Measurements from ENCODE around the gene PLA2G4E.

The PLA2G4E gene, protein sequence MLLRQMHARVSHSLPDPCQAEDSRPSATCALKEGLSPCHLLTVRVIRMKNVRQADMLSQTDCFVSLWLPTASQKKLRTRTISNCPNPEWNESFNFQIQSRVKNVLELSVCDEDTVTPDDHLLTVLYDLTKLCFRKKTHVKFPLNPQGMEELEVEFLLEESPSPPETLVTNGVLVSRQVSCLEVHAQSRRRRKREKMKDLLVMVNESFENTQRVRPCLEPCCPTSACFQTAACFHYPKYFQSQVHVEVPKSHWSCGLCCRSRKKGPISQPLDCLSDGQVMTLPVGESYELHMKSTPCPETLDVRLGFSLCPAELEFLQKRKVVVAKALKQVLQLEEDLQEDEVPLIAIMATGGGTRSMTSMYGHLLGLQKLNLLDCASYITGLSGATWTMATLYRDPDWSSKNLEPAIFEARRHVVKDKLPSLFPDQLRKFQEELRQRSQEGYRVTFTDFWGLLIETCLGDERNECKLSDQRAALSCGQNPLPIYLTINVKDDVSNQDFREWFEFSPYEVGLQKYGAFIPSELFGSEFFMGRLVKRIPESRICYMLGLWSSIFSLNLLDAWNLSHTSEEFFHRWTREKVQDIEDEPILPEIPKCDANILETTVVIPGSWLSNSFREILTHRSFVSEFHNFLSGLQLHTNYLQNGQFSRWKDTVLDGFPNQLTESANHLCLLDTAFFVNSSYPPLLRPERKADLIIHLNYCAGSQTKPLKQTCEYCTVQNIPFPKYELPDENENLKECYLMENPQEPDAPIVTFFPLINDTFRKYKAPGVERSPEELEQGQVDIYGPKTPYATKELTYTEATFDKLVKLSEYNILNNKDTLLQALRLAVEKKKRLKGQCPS

GRCh38 chr15:42020713-42021273 lies at the start of gene PLA2G4E:
PLA2G4E (minus strand) TSS chr15:42021042; CDS start chr15:42021030, 12 bp downstream.
- H3K27ac Mint-ChIP-seq: no peak within 1 kb of the TSS
- H3K9me3 Mint-ChIP-seq: no peaks in the 10 kb centered on the region
- intact Hi-C loops (cut with micrococcal nuclease): no loop called here
- no peaks in the 10 kb centered on the region for H3K4me1 Mint-ChIP-seq (ENCODE audit: low read depth)
- peaks cover 3% of the 10 kb centered on the region for H3K27me3 Mint-ChIP-seq
- H3K36me3 Mint-ChIP-seq (ENCODE audit: low read depth): no peaks in the 10 kb centered on the region
- H3K4me3 Mint-ChIP-seq: no peak within 1 kb of the TSS

GRCh38 chr15:42070279-42070975 lies 49.6 kb upstream of the PLA2G4E start:
- intact Hi-C loops (cut with micrococcal nuclease): no loop called here
- Mint-ChIP-seq H3K4me3 (no peak overlapping the region), H3K9me3 (peaks cover 8% of the 10 kb centered on the region), H3K27ac (no peak overlapping the region), H3K36me3 (ENCODE audit: low read depth) (no peaks in the 10 kb centered on the region), H3K27me3 (peaks cover 12% of the 10 kb centered on the region), H3K4me1 (ENCODE audit: low read depth) (peaks cover 10% of the 10 kb centered on the region)

- Mint-ChIP-seq H3K27me3 (peaks cover 13% of the 10 kb centered on the region), H3K4me1 (ENCODE audit: low read depth) (peaks cover 10% of the 10 kb centered on the region), H3K27ac (no peak overlapping the region), H3K4me3 (no peak overlapping the region), H3K9me3 (peaks cover 8% of the 10 kb centered on the region), H3K36me3 (ENCODE audit: low read depth) (no peaks in the 10 kb centered on the region)
- intact Hi-C loops (cut with micrococcal nuclease): no loop called here
Observed at GRCh38 chr15:42069496-42070278, 48.8 kb upstream of the PLA2G4E start.

DNA sequence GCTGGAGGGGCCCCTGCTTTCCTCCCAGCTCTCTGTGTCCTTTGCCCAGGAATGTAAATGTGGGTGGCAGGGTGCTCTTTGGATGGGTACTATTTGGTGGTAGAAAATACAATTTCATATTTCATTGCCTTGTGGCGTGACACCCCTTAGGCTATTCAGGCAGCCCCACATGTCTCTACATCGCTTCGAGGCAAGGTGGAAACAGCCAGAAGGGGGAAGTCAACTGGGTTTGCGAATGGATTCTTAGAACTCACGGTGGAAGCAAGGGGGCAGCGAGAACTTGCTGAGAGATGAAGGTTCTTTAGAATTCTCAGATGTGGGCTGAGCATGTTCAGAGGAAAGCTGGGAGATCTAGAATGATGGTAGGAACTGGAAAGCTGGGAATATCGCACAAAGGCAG lies 48.2 kb upstream of the PLA2G4E start:
- H3K4me3 Mint-ChIP-seq: no peak overlapping the region
- H3K27me3 Mint-ChIP-seq: peaks cover 13% of the 10 kb centered on the region
- H3K9me3 Mint-ChIP-seq: peaks cover 8% of the 10 kb centered on the region
- no peak overlapping the region for H3K27ac Mint-ChIP-seq
- H3K4me1 Mint-ChIP-seq (ENCODE audit: low read depth): peaks cover 10% of the 10 kb centered on the region
- H3K36me3 Mint-ChIP-seq (ENCODE audit: low read depth): no peaks in the 10 kb centered on the region
- intact Hi-C loops (cut with micrococcal nuclease): no loop called here

GRCh38 chr15:42068601-42069000 lies 47.8 kb upstream of the PLA2G4E start:
- H3K9me3 Mint-ChIP-seq: peaks cover 8% of the 10 kb centered on the region
- intact Hi-C loops (cut with micrococcal nuclease): no loop called here

GRCh38 chr15:42066764-42067415 lies 46.0 kb upstream of the PLA2G4E start:
- intact Hi-C loops (cut with micrococcal nuclease): loop anchor here (1.0 kb wide), 1 partner anchor 67 kb away; no protein-coding TSS in a partner anchor
- peaks cover 13% of the 10 kb centered on the region for H3K27me3 Mint-ChIP-seq

More at GRCh38 chr15:42068601-42069000, 47.8 kb upstream of the PLA2G4E start:
- Mint-ChIP-seq H3K27me3 (peaks cover 13% of the 10 kb centered on the region), H3K36me3 (ENCODE audit: low read depth) (no peaks in the 10 kb centered on the region), H3K4me1 (ENCODE audit: low read depth) (peaks cover 14% of the 10 kb centered on the region), H3K27ac (no peak overlapping the region), H3K4me3 (no peak overlapping the region)

DNA sequence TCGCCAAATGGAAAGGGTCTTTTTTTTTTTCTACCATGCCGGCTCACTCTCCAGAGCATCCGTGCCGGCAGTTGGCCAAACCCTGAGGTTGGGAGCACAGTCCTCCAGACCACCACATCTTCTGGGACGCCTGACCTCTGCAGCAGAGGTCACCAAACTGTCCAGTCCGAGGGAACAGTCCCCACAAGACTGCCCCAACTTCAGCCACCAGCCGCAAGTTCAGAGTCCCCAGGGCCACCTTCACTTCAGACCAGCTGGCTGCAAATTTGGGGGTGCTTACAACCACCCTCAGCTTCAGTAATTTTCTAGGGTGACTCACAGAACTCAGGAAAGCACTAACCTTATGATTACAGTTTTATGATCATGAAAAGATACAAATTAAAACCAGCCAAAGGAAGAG lies 44.6 kb upstream of the PLA2G4E start:
- Mint-ChIP-seq H3K4me1 (ENCODE audit: low read depth) (peaks cover 19% of the 10 kb centered on the region), H3K27me3 (peaks cover 12% of the 10 kb centered on the region), H3K27ac (no peak overlapping the region), H3K4me3 (no peak overlapping the region), H3K36me3 (ENCODE audit: low read depth) (no peaks in the 10 kb centered on the region), H3K9me3 (peaks cover 8% of the 10 kb centered on the region)
- intact Hi-C loops (cut with micrococcal nuclease): no loop called here

More at GRCh38 chr15:42066764-42067415, 46.0 kb upstream of the PLA2G4E start:
- H3K36me3 Mint-ChIP-seq (ENCODE audit: low read depth): no peaks in the 10 kb centered on the region
- H3K4me1 Mint-ChIP-seq (ENCODE audit: low read depth): peaks cover 18% of the 10 kb centered on the region
- no peak overlapping the region for H3K4me3 Mint-ChIP-seq
- no peak overlapping the region for H3K27ac Mint-ChIP-seq
- H3K9me3 Mint-ChIP-seq: peaks cover 8% of the 10 kb centered on the region

DNA sequence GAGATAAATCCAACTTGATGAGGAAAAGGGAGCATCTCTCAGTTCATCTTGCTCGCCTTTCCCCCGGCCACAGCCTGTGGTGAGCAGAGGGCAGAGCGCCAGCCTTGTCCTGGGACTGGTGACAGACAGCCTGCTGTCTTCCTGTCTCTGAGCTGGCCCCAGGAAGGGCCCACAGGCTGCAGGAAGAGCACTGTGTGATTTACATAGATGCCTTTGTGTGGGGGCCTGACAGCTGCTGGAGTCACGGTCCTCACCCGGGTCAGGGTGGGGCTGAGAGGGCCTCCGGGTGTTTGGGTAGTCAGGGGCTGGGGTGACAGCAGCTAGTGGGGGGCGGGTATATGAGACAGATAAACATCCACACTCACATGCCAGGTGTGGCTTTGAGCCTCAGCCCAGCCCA lies 44.2 kb upstream of the PLA2G4E start:
- H3K4me1 Mint-ChIP-seq (ENCODE audit: low read depth): peaks cover 23% of the 10 kb centered on the region
- no peak overlapping the region for H3K4me3 Mint-ChIP-seq
- intact Hi-C loops (cut with micrococcal nuclease): no loop called here
- H3K36me3 Mint-ChIP-seq (ENCODE audit: low read depth): no peaks in the 10 kb centered on the region
- peaks cover 12% of the 10 kb centered on the region for H3K27me3 Mint-ChIP-seq
- no peak overlapping the region for H3K27ac Mint-ChIP-seq
- peaks cover 8% of the 10 kb centered on the region for H3K9me3 Mint-ChIP-seq

DNA sequence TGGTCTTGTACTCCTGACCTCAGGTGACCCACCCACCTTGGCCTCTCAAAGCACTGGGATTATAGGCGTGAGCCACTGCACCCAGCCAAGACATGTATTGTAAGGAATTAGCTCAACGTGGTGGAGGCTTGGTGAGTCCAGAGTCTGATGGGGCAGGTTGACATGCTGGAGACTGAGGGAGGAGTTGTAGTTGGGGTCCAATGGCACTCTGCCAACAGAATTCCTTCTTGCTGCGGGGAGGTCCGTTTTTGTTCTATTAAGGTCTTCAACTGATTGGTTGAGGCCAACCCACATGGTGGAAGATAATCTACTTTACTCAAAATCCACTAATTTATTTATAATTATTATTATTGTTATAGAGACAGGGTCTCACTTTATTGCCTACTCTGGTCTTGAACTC lies 43.4 kb upstream of the PLA2G4E start:
- H3K36me3 Mint-ChIP-seq (ENCODE audit: low read depth): no peaks in the 10 kb centered on the region
- peaks cover 12% of the 10 kb centered on the region for H3K27me3 Mint-ChIP-seq
- intact Hi-C loops (cut with micrococcal nuclease): no loop called here
- H3K4me1 Mint-ChIP-seq (ENCODE audit: low read depth): peaks cover 25% of the 10 kb centered on the region
- no peak overlapping the region for H3K27ac Mint-ChIP-seq
- no peak overlapping the region for H3K4me3 Mint-ChIP-seq
- peaks cover 8% of the 10 kb centered on the region for H3K9me3 Mint-ChIP-seq

- Mint-ChIP-seq H3K9me3 (peaks cover 8% of the 10 kb centered on the region), H3K27me3 (peaks cover 12% of the 10 kb centered on the region), H3K27ac (no peak overlapping the region), H3K36me3 (ENCODE audit: low read depth) (no peaks in the 10 kb centered on the region), H3K4me3 (no peak overlapping the region), H3K4me1 (ENCODE audit: low read depth) (peaks cover 25% of the 10 kb centered on the region)
- intact Hi-C loops (cut with micrococcal nuclease): no loop called here
Observed at GRCh38 chr15:42063122-42063848, 42.4 kb upstream of the PLA2G4E start.

DNA sequence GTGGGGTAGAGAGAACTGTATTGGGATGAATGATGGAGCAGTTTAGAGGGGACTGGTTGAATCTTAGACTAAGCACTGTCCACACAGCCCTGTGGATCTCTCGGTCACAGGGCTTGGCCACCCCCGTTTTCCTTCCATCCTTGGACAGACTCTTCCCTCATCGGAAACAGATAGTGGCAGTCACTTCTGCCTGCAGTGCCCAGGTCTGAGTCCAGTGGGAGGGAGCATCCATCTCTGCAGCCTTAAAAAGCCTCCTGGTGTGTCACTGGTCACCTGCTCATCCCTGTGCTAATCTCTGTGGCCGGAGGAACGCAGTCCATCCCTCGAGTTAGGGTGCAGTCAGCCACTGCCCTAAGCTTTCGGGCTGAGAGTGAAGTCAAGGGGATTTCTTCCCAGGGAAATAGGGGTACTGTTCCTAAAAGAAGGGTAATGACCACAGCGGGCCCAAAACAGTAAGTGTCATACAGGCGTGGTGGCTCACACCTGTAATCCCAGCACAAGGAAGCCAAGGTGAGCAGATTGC lies 41.5 kb upstream of the PLA2G4E start:
- Mint-ChIP-seq H3K27me3 (peaks cover 19% of the 10 kb centered on the region), H3K36me3 (ENCODE audit: low read depth) (no peaks in the 10 kb centered on the region), H3K9me3 (peaks cover 2% of the 10 kb centered on the region), H3K4me1 (ENCODE audit: low read depth) (peaks cover 29% of the 10 kb centered on the region), H3K27ac (no peak overlapping the region), H3K4me3 (no peak overlapping the region)
- intact Hi-C loops (cut with micrococcal nuclease): no loop called here

DNA sequence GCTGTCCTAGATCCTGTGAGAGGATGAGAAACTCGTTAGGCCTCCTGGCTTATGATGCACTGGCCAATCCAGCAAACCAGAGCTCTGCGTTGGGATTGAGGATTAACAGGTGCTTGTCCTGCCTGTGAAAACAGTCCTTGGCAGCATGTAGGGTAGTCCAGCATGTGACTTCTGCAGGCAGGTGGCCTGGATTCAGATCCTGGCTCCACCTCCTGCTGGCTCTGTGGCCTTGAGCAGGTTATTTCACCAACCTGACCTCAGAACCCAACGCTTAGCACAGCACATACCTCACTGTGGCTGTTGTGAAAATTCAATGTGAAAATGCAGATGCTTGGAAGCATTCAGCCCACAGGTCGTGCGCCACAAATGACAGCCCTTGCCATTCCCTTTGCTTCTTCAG lies 40.0 kb upstream of the PLA2G4E start:
- Mint-ChIP-seq H3K36me3 (ENCODE audit: low read depth) (no peaks in the 10 kb centered on the region), H3K27ac (no peak overlapping the region)
- intact Hi-C loops (cut with micrococcal nuclease): no loop called here

More for the DNA sequence above, 40.0 kb upstream of the PLA2G4E start:
- Mint-ChIP-seq H3K9me3 (no peaks in the 10 kb centered on the region), H3K4me1 (ENCODE audit: low read depth) (peaks cover 29% of the 10 kb centered on the region), H3K27me3 (peaks cover 25% of the 10 kb centered on the region), H3K4me3 (no peak overlapping the region)

Data from dendritic cell treated with granulocyte-macrophage colony-stimulating factor and Interleukin-4, amounts not matched to agents 40 ng/mL and 50 ng/mL, for 4 days (primary cell).